ENCODE data around the gene PLEKHF1. TPM values are rescaled to one million over a fixed set of nuclear protein-coding genes. Genes with fewer than 3 reads are reported as not detected.
A peak's percentile ranks its signal among the peaks of the same experiment; 100 is the strongest.

The PLEKHF1 gene
- total and polyA plus RNA-seq, 2 donors (not counting 1 experiment from before 2014, with no cell fraction given), result 5.5 to 9.8 TPM

- Mint-ChIP-seq H3K27ac (peak overlapping the region; percentile 81), H3K4me3 (peak overlapping the region; percentile 45), H3K4me1 (peaks cover 16% of the 10 kb centered on the region), H3K27me3 (no peaks in the 10 kb centered on the region), H3K9me3 (ENCODE audit: insufficient read depth) (no peaks in the 10 kb centered on the region)
- Histone ChIP-seq H3K9me3 (ENCODE audit: control extremely low read depth in 1 of 3, control insufficient read depth in 2 of 3, insufficient read depth in 1 of 3, low read length in 2 of 3) (no peaks in the 10 kb centered on the region), H3K9ac (ENCODE audit: low read length) (no peak overlapping the region), H4K20me1 (ENCODE audit: control insufficient read depth, insufficient read depth, low read length, poor library complexity, severe bottlenecking) (peaks cover under 1% of the 10 kb centered on the region), H2AFZ (ENCODE audit: insufficient read depth, low read depth, low read length, poor library complexity, severe bottlenecking) (no peak overlapping the region), H3K79me2 (ENCODE audit: control insufficient read depth, insufficient read depth, low read length) (peaks cover 11% of the 10 kb centered on the region), H3K27me3 (replicated peaks in 1 of 4; ENCODE audit: control extremely low read depth in 1 of 4, control insufficient read depth in 3 of 4, insufficient read depth in 4 of 4, low read length in 3 of 4) (no peaks in the 10 kb centered on the region), H3K4me3 (ENCODE audit: control extremely low read depth in 1 of 5, extremely low read depth in 1 of 5, insufficient read depth in 1 of 5, low read depth in 2 of 5, low read length in 4 of 5) (no peak overlapping the region), H3K36me3 (replicated peaks in 1 of 2; ENCODE audit: control extremely low read depth in 1 of 2, control insufficient read depth in 1 of 2, extremely low read depth in 1 of 2, insufficient read depth in 2 of 2, low read length in 1 of 2) (peaks cover 0 to 40% of the 10 kb centered on the region in 2 experiments), H3K4me1 (ENCODE audit: control insufficient read depth in 2 of 2, insufficient read depth in 2 of 2, low read length in 2 of 2) (peaks cover 2 to 4% of the 10 kb centered on the region in 2 donors), H3K4me2 (replicated peaks; ENCODE audit: low read depth, low read length, poor library complexity, severe bottlenecking) (no peak overlapping the region), H3K27ac (ENCODE audit: low read length in 2 of 2) (no peak overlapping the region)
- ATAC-seq (ENCODE audit: low read depth) (peak; percentile 36), DNase-seq (no peak)
- intact Hi-C loops (cut with micrococcal nuclease), result no loop called here
- 90% methylated on average over 7 of the region's 14 CpGs for WGBS (ENCODE audit: insufficient coverage)
- ChIA-PET POLR2A (no interaction called here), CTCF (interaction anchor here (0.7 to 2.2 kb wide), 4 partner anchors 11 to 95 kb away, joined by 3 to 7 read pairs (median 5); no protein-coding TSS in a partner anchor)
- no peak for TF ChIP-seq EZH2 (IDR thresholded peaks at IDR 0.05; ENCODE audit: borderline replicate concordance, insufficient read depth, low read depth, low read length, poor library complexity, severe bottlenecking)
- TF ChIP-seq, protein P1, sequence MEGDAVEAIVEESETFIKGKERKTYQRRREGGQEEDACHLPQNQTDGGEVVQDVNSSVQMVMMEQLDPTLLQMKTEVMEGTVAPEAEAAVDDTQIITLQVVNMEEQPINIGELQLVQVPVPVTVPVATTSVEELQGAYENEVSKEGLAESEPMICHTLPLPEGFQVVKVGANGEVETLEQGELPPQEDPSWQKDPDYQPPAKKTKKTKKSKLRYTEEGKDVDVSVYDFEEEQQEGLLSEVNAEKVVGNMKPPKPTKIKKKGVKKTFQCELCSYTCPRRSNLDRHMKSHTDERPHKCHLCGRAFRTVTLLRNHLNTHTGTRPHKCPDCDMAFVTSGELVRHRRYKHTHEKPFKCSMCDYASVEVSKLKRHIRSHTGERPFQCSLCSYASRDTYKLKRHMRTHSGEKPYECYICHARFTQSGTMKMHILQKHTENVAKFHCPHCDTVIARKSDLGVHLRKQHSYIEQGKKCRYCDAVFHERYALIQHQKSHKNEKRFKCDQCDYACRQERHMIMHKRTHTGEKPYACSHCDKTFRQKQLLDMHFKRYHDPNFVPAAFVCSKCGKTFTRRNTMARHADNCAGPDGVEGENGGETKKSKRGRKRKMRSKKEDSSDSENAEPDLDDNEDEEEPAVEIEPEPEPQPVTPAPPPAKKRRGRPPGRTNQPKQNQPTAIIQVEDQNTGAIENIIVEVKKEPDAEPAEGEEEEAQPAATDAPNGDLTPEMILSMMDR (IDR thresholded peaks at IDR 0.05), result no peak
Measured at GRCh38 chr19:29704562-29705558, 39.6 kb downstream of the PLEKHF1 start.

GRCh38 chr19:29705706-29706105 lies 40.4 kb downstream of the PLEKHF1 start:
- CTCF ChIA-PET, result interaction anchor here (1.3 to 2.4 kb wide), 3 partner anchors 10 to 33 kb away, joined by 5 to 13 read pairs (median 7); partner anchors contain the start of gene C19orf12

More at GRCh38 chr19:29705706-29706105, 40.4 kb downstream of the PLEKHF1 start:
- H3K4me3 ChIP-seq (ENCODE audit: control extremely low read depth in 1 of 5, extremely low read depth in 1 of 5, insufficient read depth in 1 of 5, low read depth in 2 of 5, low read length in 4 of 5), result no peak overlapping the region
- POLR2A ChIA-PET, result no interaction called here
- H3K27me3 Mint-ChIP-seq, result no peaks in the 10 kb centered on the region
- H3K27ac ChIP-seq (ENCODE audit: low read length in 2 of 2), result no peak overlapping the region
- peaks cover 8% of the 10 kb centered on the region for H4K20me1 ChIP-seq (ENCODE audit: control insufficient read depth, insufficient read depth, low read length, poor library complexity, severe bottlenecking)
- ATAC-seq (ENCODE audit: low read depth), result no peak
- intact Hi-C loops (cut with micrococcal nuclease), result no loop called here
- H2AFZ ChIP-seq (ENCODE audit: insufficient read depth, low read depth, low read length, poor library complexity, severe bottlenecking), result no peak overlapping the region
- H3K4me1 ChIP-seq (ENCODE audit: control insufficient read depth in 2 of 2, insufficient read depth in 2 of 2, low read length in 2 of 2), result peaks cover 6 to 12% of the 10 kb centered on the region in 2 donors
- no peaks in the 10 kb centered on the region for H3K27me3 ChIP-seq (replicated peaks in 1 of 4; ENCODE audit: control extremely low read depth in 1 of 4, control insufficient read depth in 3 of 4, insufficient read depth in 4 of 4, low read length in 3 of 4)
- 100% methylated on average over 6 of the region's 9 CpGs for WGBS (ENCODE audit: insufficient coverage)
- no peak overlapping the region for H3K4me3 Mint-ChIP-seq
- no peaks in the 10 kb centered on the region for H3K9me3 Mint-ChIP-seq (ENCODE audit: insufficient read depth)
- H3K4me1 Mint-ChIP-seq, result peaks cover 24% of the 10 kb centered on the region
- TF ChIP-seq, protein P1 (IDR thresholded peaks at IDR 0.05), result no peak
- no peak for TF ChIP-seq EZH2 (IDR thresholded peaks at IDR 0.05; ENCODE audit: borderline replicate concordance, insufficient read depth, low read depth, low read length, poor library complexity, severe bottlenecking)
- H3K27ac Mint-ChIP-seq, result peak overlapping the region; percentile 32
- H3K9me3 ChIP-seq (ENCODE audit: control extremely low read depth in 1 of 3, control insufficient read depth in 2 of 3, insufficient read depth in 1 of 3, low read length in 2 of 3), result no peaks in the 10 kb centered on the region
- peaks cover 20% of the 10 kb centered on the region for H3K79me2 ChIP-seq (ENCODE audit: control insufficient read depth, insufficient read depth, low read length)
- H3K4me2 ChIP-seq (replicated peaks; ENCODE audit: low read depth, low read length, poor library complexity, severe bottlenecking), result no peak overlapping the region
- no peak for DNase-seq
- peaks cover 0 to 40% of the 10 kb centered on the region in 2 experiments for H3K36me3 ChIP-seq (replicated peaks in 1 of 2; ENCODE audit: control extremely low read depth in 1 of 2, control insufficient read depth in 1 of 2, extremely low read depth in 1 of 2, insufficient read depth in 2 of 2, low read length in 1 of 2)
- no peak overlapping the region for H3K9ac ChIP-seq (ENCODE audit: low read length)
